Measurements from ENCODE around the gene ZNF70. TPM values are rescaled to one million over a fixed set of nuclear protein-coding genes. Genes with fewer than 3 reads are reported as not detected.

Gene ZNF70
- total and polyA plus RNA-seq, 2 of the 13 experiments (the other 11 are each of a cell fraction or from before 2014, with no cell fraction given), result 0.62 to 3.6 TPM

GRCh38 chr22:23786752-23787599 lies 36.1 kb upstream of the ZNF70 start, which contains the start of gene SMARCB1 (continued):
- TF ChIP-seq E2F2 (CRISPR knock-in tag; IDR thresholded peaks at IDR 0.05; ENCODE audit: borderline replicate concordance), result peak; percentile 50; the same call in 1 of the 2 replicates
- no peak for TF ChIP-seq CC2D1A (CRISPR knock-in tag; IDR thresholded peaks at IDR 0.05)
- no peak for TF ChIP-seq ZFP41 (CRISPR knock-in tag; IDR thresholded peaks at IDR 0.05; ENCODE audit: borderline replicate concordance)
- TF ChIP-seq AFF4 (CRISPR knock-in tag; IDR thresholded peaks at IDR 0.05), result no peak
- TF ChIP-seq BRF2 (CRISPR knock-in tag; IDR thresholded peaks at IDR 0.05), result no peak
- TF ChIP-seq SMAD3 (CRISPR knock-in tag; IDR thresholded peaks at IDR 0.05), result 0 out of 2 replicates have a peak, but pooled peaks have one; percentile 43
- no peak for TF ChIP-seq CEBPB (IDR thresholded peaks at IDR 0.05; ENCODE audit: borderline replicate concordance, low read depth, low read length)
- 0 out of 2 replicates have a peak, but pooled peaks have one; percentile 76 for TF ChIP-seq KLF15 (CRISPR knock-in tag; IDR thresholded peaks at IDR 0.05; ENCODE audit: borderline replicate concordance)
- TF ChIP-seq ZKSCAN5 (CRISPR knock-in tag; IDR thresholded peaks at IDR 0.05), result no peak
- TF ChIP-seq ZNF441 (CRISPR knock-in tag; IDR thresholded peaks at IDR 0.05; ENCODE audit: borderline replicate concordance), result peak; percentile 57; the same call in 1 of the 2 replicates
- TF ChIP-seq ARID3A (IDR thresholded peaks at IDR 0.05; ENCODE audit: low read depth, low read length), result no peak
- TF ChIP-seq SALL2 (CRISPR knock-in tag; IDR thresholded peaks at IDR 0.05), result peak; percentile 71
- TF ChIP-seq MBD4 (IDR thresholded peaks at IDR 0.05; ENCODE audit: borderline replicate concordance, low read length), result no peak
- no peak for TF ChIP-seq SNAPC5 (CRISPR knock-in tag; IDR thresholded peaks at IDR 0.05; ENCODE audit: borderline replicate concordance)
- peak; percentile 37; the same call in 1 of the 2 replicates for TF ChIP-seq ZNF777 (CRISPR knock-in tag; IDR thresholded peaks at IDR 0.05)
- TF ChIP-seq GABPB1 (CRISPR knock-in tag; IDR thresholded peaks at IDR 0.05), result peak; percentile 58; the same call in 1 of the 2 replicates
- TF ChIP-seq DDIT3 (CRISPR knock-in tag; IDR thresholded peaks at IDR 0.05), result no peak
- no peak for TF ChIP-seq ZNF350 (CRISPR knock-in tag; IDR thresholded peaks at IDR 0.05; ENCODE audit: borderline replicate concordance, low read depth)
- TF ChIP-seq KDM2A (CRISPR knock-in tag; IDR thresholded peaks at IDR 0.05; ENCODE audit: borderline replicate concordance, low read depth), result peak; percentile 56; the same call in 1 of the 2 replicates
- TF ChIP-seq ZNF30 (CRISPR knock-in tag; IDR thresholded peaks at IDR 0.05), result no peak
- TF ChIP-seq KLF11 (CRISPR knock-in tag; IDR thresholded peaks at IDR 0.05), result no peak
